GM23338 (cell line): ENCODE measurements around the gene KCNMB4.

Experiments
- CREB1 ChIP-seq: fragments of 250-450 bp; sonication (Bioruptor Pico); IDR thresholded peaks from 2 replicates; pipeline ENCODE4 v1.5.0; 2020; ENCODE audit warnings: low read depth, mild to moderate bottlenecking, moderate library complexity
- CTCF ChIP-seq, 2 experiments: fragments of 200-600 bp in 1 of 2; sonication (generic) in 1 of 2; conservative IDR thresholded peaks; 2 replicates each; pipeline versions ENCODE4 v1.5.1 to v1.6.1; 2016 to 2017; ENCODE audit warnings: antibody characterized with exemption in 2 of 2, low read depth in 2 of 2, mild to moderate bottlenecking in 2 of 2, moderate library complexity in 1 of 2
- EZH2 ChIP-seq: fragments of 200-600 bp; sonication (generic); IDR thresholded peaks from one replicate; pipeline ENCODE4 v1.8.0; 2017; ENCODE audit warnings: antibody characterized with exemption, mild to moderate bottlenecking, low read depth; ENCODE audit not compliant: unreplicated experiment
- EZH2phosphoT487 ChIP-seq: fragments of 200-600 bp; sonication (generic); IDR thresholded peaks from one replicate; pipeline ENCODE4 v1.8.1; 2018; ENCODE audit warnings: antibody characterized with exemption; ENCODE audit not compliant: unreplicated experiment
- POLR2AphosphoS5 ChIP-seq: IDR thresholded peaks from 2 replicates; pipeline ENCODE4 v1.6.1; 2016; ENCODE audit warnings: antibody characterized with exemption, low read depth
- REST ChIP-seq: IDR thresholded peaks from one replicate; pipeline ENCODE4 v1.6.1; 2018; ENCODE audit warnings: antibody characterized with exemption; ENCODE audit not compliant: unreplicated experiment

- TF ChIP-seq CTCF (conservative IDR thresholded peaks at IDR 0.05; ENCODE audit: low read depth in 2 of 2) (no peak), EZH2 (no peak), POLR2AphosphoS5 (no peak), REST (no peak), EZH2phosphoT487 (no peak), CREB1 (CRISPR knock-in tag) (no peak)
Measured at GRCh38 chr12:70408004-70408790, 42.1 kb downstream of the KCNMB4 start.
